ENCODE results near the gene FKBP2.
A peak's percentile ranks its signal among the peaks of the same experiment; 100 is the strongest.

GRCh38 chr11:64269540-64270220 lies 28.8 kb downstream of the FKBP2 start:
- no peak for TF ChIP-seq POLR2A (IDR thresholded peaks at IDR 0.05)
- peak in 3 of 5 experiments; percentile 19 to 47 (median 34) for TF ChIP-seq CTCF (IDR thresholded peaks at IDR 0.05)
